ENCODE data around the gene NPLOC4. TPM values are rescaled to one million over a fixed set of nuclear protein-coding genes. Genes with fewer than 3 reads are reported as not detected.

The NPLOC4 gene
- total and polyA plus RNA-seq, 2 donors (not counting 1 experiment from before 2014, with no cell fraction given) = 70.2 to 101 TPM

DNA sequence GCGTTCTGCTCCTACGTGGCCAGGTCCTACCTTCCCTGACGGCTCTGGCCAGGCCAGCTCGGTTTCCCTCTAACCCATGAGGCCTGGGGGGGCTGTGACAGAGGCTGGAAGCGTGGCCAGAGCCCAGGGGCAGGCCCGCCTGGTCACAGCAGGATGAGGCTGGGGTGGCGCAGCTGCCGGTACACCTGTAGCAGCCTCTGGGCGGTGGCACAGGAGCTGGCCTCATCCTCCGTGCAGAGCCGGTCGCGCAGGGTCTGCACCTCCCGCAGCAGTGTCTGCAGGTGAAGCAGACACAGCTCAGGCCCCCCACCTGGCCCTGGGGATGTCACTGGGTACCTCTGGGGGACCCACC is 96.3 kb downstream of the NPLOC4 start:
- H3K27ac ChIP-seq (ENCODE audit: low read length in 2 of 2) = no peak overlapping the region
- H3K4me3 ChIP-seq (ENCODE audit: control extremely low read depth in 1 of 5, extremely low read depth in 1 of 5, insufficient read depth in 1 of 5, low read depth in 2 of 5, low read length in 4 of 5) = no peak overlapping the region
- H3K36me3 ChIP-seq (replicated peaks in 1 of 2; ENCODE audit: control extremely low read depth in 1 of 2, control insufficient read depth in 1 of 2, extremely low read depth in 1 of 2, insufficient read depth in 2 of 2, low read length in 1 of 2) = peaks cover 0 to 61% of the 10 kb centered on the region in 2 experiments
- H3K9me3 ChIP-seq (ENCODE audit: control extremely low read depth in 1 of 3, control insufficient read depth in 2 of 3, insufficient read depth in 1 of 3, low read length in 2 of 3) = no peaks in the 10 kb centered on the region
- H4K20me1 ChIP-seq (ENCODE audit: control insufficient read depth, insufficient read depth, low read length, poor library complexity, severe bottlenecking) = peaks cover 35% of the 10 kb centered on the region
- no peaks in the 10 kb centered on the region for H3K79me2 ChIP-seq (ENCODE audit: control insufficient read depth, insufficient read depth, low read length)
- Mint-ChIP-seq H3K4me3 (no peak overlapping the region), H3K27ac (no peak overlapping the region), H3K9me3 (ENCODE audit: insufficient read depth) (no peaks in the 10 kb centered on the region), H3K27me3 (peaks cover 7% of the 10 kb centered on the region), H3K4me1 (peaks cover 4% of the 10 kb centered on the region)
- H3K27me3 ChIP-seq (replicated peaks in 1 of 4; ENCODE audit: control extremely low read depth in 1 of 4, control insufficient read depth in 3 of 4, insufficient read depth in 4 of 4, low read length in 3 of 4) = peaks cover 0 to 24% (median 10%) of the 10 kb centered on the region in 4 experiments
- CTCF ChIA-PET = interaction anchor here (1.0 kb wide), 1 partner anchor 10 kb away, joined by 3 read pairs; no protein-coding TSS in a partner anchor
- no peak overlapping the region for H3K4me2 ChIP-seq (replicated peaks; ENCODE audit: low read depth, low read length, poor library complexity, severe bottlenecking)
- no peak for TF ChIP-seq EZH2 (IDR thresholded peaks at IDR 0.05; ENCODE audit: borderline replicate concordance, insufficient read depth, low read depth, low read length, poor library complexity, severe bottlenecking)
- TF ChIP-seq, protein P1, sequence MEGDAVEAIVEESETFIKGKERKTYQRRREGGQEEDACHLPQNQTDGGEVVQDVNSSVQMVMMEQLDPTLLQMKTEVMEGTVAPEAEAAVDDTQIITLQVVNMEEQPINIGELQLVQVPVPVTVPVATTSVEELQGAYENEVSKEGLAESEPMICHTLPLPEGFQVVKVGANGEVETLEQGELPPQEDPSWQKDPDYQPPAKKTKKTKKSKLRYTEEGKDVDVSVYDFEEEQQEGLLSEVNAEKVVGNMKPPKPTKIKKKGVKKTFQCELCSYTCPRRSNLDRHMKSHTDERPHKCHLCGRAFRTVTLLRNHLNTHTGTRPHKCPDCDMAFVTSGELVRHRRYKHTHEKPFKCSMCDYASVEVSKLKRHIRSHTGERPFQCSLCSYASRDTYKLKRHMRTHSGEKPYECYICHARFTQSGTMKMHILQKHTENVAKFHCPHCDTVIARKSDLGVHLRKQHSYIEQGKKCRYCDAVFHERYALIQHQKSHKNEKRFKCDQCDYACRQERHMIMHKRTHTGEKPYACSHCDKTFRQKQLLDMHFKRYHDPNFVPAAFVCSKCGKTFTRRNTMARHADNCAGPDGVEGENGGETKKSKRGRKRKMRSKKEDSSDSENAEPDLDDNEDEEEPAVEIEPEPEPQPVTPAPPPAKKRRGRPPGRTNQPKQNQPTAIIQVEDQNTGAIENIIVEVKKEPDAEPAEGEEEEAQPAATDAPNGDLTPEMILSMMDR (IDR thresholded peaks at IDR 0.05) = no peak
- ATAC-seq (ENCODE audit: low read depth) (no peak), DNase-seq (no peak)
- peaks cover 14 to 21% of the 10 kb centered on the region in 2 donors for H3K4me1 ChIP-seq (ENCODE audit: control insufficient read depth in 2 of 2, insufficient read depth in 2 of 2, low read length in 2 of 2)
- no peak overlapping the region for H3K9ac ChIP-seq (ENCODE audit: low read length)
- 97% methylated on average over 14 of the region's 14 CpGs for WGBS (ENCODE audit: insufficient coverage)
- intact Hi-C loops (cut with micrococcal nuclease) = no loop called here
- H2AFZ ChIP-seq (ENCODE audit: insufficient read depth, low read depth, low read length, poor library complexity, severe bottlenecking) = no peak overlapping the region
- POLR2A ChIA-PET = no interaction called here

DNA sequence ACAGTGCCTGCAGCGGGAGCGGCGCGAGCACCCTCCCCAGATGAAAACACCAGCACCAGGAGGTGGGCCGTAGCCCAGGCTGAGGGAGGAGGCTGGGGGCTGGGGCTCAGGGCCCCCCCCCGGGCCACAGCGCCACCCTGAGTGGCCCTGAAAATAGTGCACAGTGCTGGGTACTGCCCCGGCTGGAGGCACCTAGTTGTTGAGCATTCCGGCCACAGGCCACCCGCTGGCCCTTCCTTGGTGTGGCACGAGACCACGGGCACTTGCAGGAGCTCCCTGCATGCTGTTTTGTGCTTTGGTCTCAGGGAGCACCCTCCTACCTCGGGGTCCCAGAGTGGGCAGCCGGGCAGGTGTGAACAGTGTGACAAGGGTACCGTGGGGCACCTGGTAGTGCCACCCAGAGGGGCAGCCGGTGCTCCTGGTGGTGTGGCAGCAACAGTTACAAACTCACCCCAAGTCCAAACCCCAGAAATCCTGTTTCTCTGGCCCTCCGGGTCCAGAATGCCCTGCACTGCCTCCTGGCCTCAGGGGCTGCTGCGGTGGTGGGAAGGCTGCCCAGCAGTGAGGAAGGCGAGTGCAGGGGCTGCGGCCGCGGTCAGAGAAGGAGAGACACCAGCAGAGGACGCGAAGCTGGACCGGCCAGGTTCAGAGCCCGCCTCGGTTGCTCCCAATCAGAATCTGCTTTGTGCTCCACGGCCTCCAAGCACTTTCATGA is 96.8 kb downstream of the NPLOC4 start:
- no peak overlapping the region for H3K4me2 ChIP-seq (replicated peaks; ENCODE audit: low read depth, low read length, poor library complexity, severe bottlenecking)
- ChIA-PET CTCF (interaction anchor here (1.0 kb wide), 1 partner anchor 11 kb away, joined by 3 read pairs; no protein-coding TSS in a partner anchor), POLR2A (no interaction called here)
- peaks cover 3% of the 10 kb centered on the region for H3K79me2 ChIP-seq (ENCODE audit: control insufficient read depth, insufficient read depth, low read length)
- TF ChIP-seq, protein P1 (IDR thresholded peaks at IDR 0.05) = no peak
- no peak for TF ChIP-seq EZH2 (IDR thresholded peaks at IDR 0.05; ENCODE audit: borderline replicate concordance, insufficient read depth, low read depth, low read length, poor library complexity, severe bottlenecking)
- H3K9ac ChIP-seq (ENCODE audit: low read length) = no peak overlapping the region
- H3K4me3 ChIP-seq (ENCODE audit: control extremely low read depth in 1 of 5, extremely low read depth in 1 of 5, insufficient read depth in 1 of 5, low read depth in 2 of 5, low read length in 4 of 5) = no peak overlapping the region
- WGBS (ENCODE audit: insufficient coverage) = 96% methylated on average over 27 of the region's 28 CpGs
- ATAC-seq (ENCODE audit: low read depth) (no peak), DNase-seq (no peak)
- H3K4me1 ChIP-seq (ENCODE audit: control insufficient read depth in 2 of 2, insufficient read depth in 2 of 2, low read length in 2 of 2) = peaks cover 14 to 21% of the 10 kb centered on the region in 2 donors
- peaks cover 0 to 56% of the 10 kb centered on the region in 2 experiments for H3K36me3 ChIP-seq (replicated peaks in 1 of 2; ENCODE audit: control extremely low read depth in 1 of 2, control insufficient read depth in 1 of 2, extremely low read depth in 1 of 2, insufficient read depth in 2 of 2, low read length in 1 of 2)
- intact Hi-C loops (cut with micrococcal nuclease) = no loop called here
- H3K9me3 Mint-ChIP-seq (ENCODE audit: insufficient read depth) = no peaks in the 10 kb centered on the region
- H3K4me3 Mint-ChIP-seq = no peak overlapping the region
- peaks cover 7% of the 10 kb centered on the region for H3K27me3 Mint-ChIP-seq
- H3K27ac ChIP-seq (ENCODE audit: low read length in 2 of 2) = no peak overlapping the region
- peaks cover 0 to 24% (median 10%) of the 10 kb centered on the region in 4 experiments for H3K27me3 ChIP-seq (replicated peaks in 1 of 4; ENCODE audit: control extremely low read depth in 1 of 4, control insufficient read depth in 3 of 4, insufficient read depth in 4 of 4, low read length in 3 of 4)
- H3K27ac Mint-ChIP-seq = no peak overlapping the region
- H3K4me1 Mint-ChIP-seq = peaks cover 4% of the 10 kb centered on the region
- no peak overlapping the region for H2AFZ ChIP-seq (ENCODE audit: insufficient read depth, low read depth, low read length, poor library complexity, severe bottlenecking)
- H4K20me1 ChIP-seq (ENCODE audit: control insufficient read depth, insufficient read depth, low read length, poor library complexity, severe bottlenecking) = peaks cover 35% of the 10 kb centered on the region
- no peaks in the 10 kb centered on the region for H3K9me3 ChIP-seq (ENCODE audit: control extremely low read depth in 1 of 3, control insufficient read depth in 2 of 3, insufficient read depth in 1 of 3, low read length in 2 of 3)
